Ammon's horn (tissue), 1 donor: ENCODE data around the gene SYNGR3.
A peak's percentile ranks its signal among the peaks of the same experiment; 100 is the strongest.

Experiments
- DNase-seq: peaks from one replicate; pipeline ENCODE4 v3.0.0-alpha.2; 2016; ENCODE audit warnings: low spot score

SYNGR3 gene

DNA sequence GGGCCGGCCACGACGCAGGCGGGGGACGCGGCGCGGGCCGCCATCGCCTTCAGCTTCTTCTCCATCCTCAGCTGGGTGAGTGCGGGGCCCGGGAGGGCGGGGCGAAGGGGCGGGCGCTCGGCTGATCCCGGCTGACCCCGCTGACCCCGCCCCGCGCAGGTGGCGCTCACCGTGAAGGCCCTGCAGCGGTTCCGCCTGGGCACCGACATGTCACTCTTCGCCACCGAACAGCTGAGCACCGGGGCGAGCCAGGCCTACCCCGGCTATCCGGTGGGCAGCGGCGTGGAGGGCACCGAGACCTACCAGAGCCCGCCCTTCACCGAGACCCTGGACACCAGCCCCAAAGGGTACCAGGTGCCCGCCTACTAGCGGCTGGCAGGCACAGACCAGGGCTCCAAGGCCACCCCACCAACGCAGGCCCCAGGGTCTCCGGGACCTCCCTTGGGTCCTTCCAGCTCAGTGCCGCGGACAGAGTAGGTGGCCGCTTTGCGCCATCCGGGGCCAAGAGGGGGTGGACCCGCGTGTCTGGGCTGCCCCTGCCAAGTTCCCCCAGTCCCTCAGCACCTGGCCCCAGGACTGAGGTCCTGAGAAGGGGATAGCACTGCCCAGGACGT is 3.0 kb downstream of the SYNGR3 start:
- DNase-seq: no peak

DNA sequence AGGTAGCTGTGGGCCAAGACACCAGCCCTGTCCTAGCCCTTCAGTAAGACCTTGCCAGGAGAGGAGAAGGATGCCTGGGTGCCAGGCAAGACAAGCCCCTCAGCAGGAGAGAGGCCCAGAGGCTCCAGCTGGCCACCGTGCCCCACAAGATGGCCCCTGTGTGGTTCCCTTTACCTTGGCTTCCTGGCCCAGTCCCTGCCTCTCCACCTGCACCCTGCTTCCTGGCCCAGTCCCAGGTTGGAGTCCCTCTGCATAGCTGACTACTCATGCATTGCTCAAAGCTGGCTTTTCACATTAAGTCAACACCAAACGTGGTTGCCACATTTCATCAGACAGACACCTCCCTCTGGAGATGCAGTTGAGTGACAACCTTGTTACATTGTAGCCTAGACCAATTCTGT is 4.0 kb downstream of the SYNGR3 start:
- DNase-seq: no peak

DNA sequence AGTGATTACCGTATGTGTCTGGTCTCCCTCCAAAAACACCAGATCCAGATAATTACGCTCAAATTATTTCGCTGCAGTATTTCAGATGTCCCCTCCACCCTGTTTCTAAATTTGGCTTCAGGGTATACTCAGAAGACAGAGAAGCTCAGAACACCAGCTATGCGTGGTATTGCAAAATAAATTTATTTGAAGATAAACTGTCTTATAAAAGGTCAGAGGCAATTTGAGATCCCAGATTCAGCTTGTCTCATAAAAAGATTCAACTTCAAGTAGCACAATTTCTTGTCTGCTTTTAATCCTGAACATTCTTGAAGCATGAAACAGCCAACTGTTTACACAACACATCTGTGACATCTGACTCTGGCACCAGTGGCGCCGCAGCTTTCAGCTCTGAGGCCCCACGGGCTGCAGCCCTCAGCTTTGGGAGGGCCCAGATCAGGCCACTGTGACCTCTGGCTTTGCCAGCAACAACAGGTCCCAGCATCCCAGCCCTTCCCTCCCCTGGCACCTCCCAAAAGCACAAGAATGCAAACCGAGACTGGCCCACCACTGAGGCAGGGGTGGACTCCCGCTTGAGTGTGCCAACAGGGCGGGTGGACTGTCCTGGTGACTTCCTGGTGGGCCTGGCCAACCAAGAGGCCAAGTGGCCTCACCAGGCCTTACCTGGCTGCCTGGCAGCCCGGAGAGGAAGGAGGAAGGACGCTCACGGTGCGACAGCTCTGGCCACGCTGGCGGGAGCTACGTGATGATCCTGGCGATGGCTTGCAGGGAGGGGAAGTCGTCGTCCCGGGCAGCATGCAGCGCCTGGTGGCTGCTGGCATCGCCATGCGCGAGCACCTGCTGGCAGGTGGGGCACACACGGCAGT is 8.0 kb downstream of the SYNGR3 start:
- DNase-seq: no peak

DNA sequence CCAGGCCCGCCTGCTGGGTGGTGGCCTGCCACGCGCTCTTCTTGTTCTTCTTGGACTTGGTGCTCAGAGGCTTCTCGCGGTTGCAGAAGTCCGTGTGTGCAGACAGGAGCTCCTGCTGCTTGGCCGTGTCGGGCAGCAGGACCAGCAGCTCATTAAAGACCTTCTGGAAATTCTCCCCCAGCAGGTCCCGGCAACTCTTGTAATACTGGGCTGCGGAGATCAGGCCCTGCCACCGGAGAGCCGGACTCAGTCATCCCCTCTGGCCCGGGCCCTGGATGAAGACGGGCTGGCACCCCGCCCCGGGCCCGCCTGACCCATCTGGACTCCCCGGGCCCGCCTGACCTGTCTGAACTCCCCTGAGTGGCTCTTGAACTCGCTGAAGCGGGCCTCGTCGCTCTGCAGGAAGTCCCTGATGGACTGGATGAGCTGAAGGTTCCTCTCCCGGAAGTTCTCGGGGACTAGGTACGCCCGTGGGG is 8.6 kb downstream of the SYNGR3 start:
- DNase-seq: no peak

DNA sequence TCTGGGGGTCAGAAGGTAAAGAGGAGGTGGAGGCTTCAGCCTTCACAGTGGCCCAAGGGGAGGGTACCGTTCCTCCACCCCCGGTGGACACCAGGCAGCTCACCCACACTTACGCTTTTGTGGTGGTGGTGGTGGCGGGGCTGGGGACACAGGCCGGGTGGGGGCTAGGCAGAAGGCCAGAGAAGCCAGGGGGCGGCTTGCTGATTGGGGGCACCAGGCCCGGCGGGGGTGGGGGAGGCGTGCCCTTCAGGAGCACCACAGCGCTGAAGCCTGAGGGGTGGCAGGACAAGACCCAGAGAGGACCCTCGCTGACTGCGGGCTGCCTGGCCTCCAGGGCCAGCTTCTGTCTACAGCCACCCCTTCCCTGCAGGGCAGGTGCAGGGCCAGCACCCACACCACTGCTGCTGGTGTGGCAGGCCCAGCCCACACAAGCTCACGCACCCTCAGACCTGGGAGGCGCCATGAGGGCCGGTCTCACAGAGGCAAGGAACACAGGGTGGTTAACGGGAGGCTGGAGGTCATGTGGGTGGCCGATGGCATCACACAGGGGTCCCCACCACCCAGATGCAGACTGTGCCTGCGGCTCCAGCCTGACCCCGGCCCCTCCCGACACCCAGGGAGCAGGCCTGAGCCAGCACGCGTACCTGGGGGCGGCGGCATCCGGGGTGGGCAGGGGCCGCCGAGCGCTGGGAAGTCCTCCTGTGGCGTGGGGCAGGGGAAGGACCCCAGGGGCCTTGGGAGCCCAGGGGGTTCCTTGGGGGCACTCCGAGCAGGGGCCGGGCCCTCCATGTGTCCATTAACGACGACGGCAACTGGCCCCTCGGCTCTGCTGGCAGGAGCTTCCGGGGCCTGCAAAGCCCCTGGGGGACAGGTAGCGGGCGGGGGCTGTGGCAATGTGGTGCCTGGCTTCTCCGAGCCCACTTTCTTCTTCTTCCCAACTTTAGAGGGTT is 9.4 kb downstream of the SYNGR3 start:
- no peak for DNase-seq

DNA sequence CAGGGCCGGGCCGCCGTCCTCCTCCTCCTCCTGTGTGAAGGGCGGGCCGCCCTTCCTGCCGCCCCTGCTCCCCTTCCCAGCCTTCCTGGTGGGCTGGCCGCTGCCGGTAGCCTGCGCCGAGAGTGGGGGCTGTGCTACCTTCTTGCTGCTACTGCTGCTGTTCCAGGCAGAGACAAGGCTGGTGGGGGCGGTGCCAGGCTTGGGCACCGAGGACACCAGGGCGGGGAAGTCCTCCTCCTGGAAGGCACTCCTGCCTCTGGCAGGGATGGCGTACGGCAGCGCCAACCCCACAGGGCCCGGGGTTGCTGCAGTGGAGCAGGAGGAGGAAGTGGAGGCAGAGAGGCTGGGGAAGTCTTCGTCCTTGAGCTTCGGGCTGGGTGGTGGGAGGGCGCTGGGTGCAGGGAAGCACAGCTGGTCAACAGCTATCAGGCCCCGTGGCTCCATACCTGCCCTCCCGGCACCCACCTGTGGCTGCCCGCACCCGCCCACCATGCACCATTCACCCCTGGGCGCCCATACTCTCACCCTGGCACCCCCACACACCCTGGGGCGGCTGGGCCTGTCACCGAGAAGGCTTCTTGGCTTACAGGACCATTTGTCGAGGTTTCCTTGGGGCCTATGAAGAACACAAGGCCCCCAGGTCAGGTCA is 10.2 kb downstream of the SYNGR3 start:
- no peak for DNase-seq

DNA sequence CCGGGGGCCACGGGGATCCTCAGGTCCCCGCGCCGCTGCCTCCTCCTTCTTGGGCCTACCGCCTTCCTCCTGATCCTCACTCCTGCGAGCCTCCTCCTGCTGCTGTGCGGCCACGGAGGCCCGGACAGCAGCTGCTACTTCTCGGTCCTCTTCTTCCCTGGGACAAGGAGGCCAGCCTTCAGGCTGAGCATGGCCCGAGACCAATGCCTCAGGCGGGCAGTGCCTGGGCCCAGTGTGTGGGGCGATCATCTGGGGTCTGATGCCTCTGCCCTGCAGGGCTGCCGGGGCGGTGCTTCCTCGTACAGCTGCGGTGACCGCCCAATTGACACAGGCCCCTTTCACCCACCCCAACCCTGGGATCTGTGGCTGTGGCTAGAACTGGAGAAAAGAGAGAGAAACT is 11.3 kb downstream of the SYNGR3 start:
- DNase-seq: no peak

DNA sequence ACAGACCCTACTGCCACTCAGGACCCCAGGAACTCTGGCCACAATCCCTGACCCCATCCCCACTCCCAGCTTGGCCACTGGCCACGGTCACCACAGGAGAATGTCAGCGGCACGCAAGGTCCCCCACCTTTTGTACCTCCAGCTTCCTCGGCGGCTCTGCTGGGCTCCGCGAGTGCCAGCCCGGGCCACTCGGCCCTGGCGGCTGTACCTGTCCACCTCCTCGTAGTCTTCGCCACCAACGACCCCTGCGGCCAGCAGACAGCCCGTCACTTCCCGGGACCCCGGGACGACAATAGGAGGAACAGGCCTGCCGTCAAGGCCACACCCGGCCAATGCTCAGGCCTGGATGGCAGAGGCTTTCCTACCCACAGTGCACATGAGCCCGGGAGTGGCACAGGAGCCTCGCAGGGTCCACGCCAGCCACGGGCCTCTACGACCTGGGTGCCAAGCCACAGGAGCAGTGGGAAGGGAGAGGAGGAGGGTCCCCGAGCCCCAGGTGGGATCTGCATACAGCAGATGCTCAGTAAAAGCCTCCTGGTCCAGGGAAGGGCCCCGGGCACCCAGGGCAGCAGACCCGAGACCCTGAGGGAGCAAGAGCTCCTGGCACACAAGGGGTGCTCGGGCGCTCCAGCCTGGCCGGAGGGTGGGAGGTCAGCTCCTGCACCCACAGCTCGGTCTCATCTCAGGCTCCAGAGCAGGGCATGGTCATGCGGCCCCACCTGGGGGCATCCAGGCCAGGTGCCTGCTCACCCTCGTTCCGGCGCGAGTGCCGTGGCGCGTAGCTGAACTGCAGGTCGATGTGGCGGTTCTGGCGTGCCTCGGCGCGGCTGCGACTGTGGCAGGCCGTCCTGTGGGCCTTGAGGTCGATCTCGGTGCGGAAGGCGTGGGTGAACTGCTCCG is 11.9 kb downstream of the SYNGR3 start:
- DNase-seq: no peak

DNA sequence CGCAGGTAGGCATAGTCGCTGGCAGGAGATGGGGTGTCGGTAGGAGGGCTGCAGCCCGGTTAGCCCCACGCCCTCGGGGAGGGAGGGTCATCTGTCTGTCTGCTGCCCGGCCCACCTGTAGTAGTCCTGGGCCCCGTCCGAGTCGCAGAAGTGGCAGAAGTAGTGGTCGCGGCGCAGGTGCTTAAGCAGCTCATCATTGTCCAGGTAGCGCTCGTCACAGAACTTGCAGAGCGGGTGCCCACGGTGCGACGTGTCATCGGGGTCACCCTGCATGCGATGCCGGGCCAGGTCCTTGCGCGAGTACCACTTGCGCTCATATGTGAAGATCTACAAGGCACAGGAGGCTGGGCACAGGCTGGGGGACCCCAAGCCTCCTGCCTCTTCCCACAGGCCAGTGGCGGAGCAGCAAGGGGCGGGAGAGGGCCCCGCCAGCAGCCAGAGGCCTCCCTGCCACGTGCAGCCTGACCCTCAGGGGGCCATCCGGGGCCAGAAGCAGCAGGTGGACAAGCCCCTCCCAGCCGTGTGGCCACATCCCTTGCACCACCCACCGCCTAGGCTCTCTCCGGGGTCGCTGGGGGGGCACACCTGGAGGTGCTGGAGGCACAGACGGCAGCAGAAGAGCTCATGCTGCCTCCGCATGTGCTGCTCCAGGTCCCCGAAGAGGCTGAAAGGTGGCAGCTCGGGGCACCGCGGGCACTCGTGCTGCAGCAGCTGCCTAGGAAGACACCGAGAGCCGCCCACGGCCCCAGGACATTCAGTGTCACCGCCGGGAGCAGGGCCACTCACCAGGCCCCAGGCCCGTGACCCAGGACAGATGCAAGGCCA is 12.8 kb downstream of the SYNGR3 start:
- DNase-seq: no peak

DNA sequence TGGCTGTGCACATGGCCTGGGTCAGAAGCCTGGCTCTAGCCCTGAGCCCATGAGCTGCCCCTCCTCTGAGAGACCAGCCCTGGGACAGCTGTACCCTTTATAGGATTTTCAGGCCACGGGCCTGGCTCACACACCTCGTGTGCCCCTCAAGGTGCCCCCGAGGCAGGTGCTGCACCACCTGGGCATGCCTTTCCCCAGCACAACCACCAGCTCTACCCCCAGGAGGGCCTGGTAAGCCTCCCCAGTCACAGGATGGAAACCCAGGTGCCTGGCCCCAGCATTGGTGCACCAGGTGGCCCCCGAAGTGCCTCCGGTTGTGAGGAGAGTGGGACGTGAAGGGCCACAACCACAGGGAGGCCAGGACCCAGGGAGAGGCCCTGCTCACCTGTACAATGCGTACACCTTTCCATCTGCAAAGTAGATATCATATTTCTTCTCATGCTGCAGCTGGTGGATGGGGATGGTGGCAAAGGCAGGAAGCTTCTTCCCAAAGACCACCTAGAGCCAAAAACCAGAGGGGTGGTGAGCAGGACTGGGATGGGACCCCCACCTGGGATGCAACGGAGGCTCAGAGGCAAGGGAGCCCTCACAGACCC is 13.6 kb downstream of the SYNGR3 start:
- no peak for DNase-seq

DNA sequence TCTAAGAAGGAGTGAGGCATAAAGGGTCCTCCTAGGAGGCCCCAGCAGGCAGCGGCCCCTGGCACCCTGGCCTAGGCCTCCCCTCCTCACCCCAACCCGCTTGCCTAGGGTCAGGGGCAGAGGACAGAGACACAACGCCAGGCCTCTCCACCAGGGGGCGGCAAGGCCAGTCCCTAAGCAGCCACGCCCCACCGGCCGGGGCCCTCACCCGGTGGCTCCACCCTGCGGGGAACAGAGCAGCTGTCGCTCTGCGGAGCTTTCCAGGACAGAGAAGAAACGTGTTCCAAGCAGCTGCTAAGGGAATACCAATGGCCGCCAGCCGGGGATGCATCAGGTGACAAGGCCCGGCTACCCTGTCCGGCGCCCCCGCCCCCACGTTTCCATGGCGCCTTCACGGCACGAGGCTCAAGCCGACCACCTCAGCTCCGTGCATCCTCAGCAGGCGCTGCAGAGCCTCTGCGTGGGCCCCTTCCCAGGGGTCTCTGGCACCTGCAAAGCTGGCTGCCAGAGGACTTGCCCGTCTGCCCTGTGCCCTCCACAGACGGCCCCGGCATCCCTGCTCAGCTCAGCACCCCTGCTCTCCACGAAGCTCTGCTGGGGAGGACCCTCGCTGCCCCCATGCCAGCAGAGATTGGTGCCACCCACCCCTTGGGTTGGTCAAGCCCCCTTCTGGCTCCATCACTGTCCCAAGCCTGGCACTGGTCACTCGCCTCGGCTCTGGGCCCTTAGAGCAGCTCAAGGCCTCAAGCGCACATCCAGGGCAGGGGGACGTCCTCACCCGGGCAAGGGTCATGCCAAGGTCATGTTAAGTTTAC is 14.3 kb downstream of the SYNGR3 start:
- peak; percentile 73 for DNase-seq

DNA sequence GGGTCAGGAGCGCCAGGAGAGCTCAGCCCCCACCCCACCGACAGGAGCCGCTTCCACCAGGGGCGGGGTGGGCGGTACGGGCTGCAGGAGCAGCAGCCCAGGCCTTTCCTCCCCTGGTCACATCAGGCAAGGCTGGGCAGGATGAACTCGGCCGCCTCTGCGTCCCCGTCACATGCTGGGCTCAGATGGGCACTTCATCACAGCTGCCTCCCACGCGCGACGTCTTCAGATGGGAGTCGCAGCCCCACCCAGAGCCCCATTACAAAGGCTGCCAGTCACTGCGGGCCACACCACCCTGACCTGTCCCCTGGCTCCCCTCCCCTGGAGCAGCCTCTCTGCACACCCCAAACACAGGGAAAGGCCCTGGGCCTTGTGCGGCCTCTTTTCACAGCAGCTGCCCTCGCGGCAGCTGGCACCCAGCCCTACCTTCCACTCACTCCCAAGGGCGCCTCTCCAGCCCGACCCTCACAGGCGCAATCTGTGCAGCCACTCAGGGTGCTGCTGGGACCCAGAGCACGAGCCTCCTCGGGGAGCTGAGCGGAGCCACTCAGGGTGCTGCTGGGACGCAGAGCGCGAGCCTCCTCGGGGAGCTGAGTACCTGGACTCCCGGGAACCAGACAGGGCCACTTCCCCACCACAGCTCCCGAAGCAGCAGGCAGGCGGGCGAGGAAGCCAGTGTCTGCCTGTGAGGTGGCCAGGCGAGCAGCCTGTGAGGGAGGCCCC is 15.2 kb downstream of the SYNGR3 start:
- DNase-seq: no peak

DNA sequence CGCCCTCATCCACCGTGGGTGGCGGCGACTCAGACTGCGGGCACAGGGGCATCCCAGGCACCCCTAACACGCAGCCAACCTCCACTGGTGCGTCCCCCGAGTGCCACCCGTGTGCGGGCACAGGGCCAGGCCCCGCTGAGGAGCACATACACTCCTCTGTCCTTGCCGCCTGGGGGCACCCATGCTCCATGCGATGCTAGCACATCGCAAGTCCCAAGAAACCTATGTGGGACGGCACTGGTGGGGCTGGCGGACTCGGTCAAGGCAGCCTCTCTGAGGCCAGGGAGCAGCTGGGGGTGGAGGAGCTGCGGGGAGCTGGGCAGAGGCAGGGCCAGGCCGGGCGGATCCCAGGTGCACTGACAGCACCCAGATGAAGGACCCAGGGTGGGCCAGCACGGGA is 15.9 kb downstream of the SYNGR3 start:
- DNase-seq: no peak

DNA sequence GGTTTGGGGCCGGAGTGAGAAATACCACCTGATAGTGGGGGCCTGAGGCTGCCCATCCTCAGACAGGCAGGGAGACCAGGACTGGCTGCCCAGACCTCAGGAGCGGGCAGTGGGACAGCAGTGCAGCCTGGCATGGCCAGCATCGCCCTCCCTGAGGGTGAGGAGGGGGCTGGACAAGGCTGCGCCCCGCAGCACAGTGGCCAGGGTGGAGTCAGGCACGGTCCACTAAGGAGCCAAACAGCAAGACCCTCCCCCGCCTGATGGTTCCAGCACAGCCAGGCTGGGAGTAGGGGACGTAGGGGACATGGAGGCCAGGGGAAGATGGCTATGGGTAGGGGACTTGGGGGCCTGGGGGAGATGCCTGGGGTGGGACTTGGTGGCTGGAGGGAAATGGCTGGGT is 16.5 kb downstream of the SYNGR3 start:
- DNase-seq: no peak

DNA sequence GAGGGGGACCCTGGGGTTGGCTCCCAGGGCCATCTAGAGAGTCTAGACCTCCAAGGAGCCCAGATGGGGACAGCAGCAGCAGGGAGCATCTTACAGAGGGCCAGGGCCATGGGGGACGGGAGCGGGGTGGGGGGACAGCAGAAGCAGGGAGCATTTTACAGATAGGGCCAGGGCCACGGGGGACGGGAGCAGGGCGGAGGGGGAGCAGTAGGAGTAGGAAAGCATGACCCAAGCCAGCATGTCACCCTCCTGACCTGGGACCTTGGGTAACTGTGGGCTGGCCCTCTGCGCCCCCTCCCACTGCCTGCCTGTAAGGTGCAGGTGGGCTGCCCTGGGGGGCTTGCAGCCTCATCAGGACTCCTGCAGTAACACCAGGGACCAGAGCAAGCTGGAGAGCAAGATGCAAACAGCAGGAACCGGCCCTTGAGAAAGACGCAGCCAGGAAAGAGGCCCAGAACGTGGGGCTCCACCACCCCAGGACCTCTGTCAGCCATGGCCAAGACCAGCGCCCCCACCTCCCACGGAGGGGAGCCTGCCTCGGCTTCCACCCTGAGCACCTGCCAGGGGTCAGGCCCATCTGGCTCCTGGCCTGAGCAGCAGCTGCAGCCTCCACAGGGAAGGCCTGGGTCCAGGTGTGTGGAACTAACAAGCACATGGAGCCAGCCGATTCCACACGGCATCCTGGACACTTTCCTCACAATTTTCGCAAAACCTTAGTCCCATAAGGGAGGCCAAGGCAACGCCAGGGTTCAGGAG is 17.5 kb downstream of the SYNGR3 start:
- DNase-seq: no peak

DNA sequence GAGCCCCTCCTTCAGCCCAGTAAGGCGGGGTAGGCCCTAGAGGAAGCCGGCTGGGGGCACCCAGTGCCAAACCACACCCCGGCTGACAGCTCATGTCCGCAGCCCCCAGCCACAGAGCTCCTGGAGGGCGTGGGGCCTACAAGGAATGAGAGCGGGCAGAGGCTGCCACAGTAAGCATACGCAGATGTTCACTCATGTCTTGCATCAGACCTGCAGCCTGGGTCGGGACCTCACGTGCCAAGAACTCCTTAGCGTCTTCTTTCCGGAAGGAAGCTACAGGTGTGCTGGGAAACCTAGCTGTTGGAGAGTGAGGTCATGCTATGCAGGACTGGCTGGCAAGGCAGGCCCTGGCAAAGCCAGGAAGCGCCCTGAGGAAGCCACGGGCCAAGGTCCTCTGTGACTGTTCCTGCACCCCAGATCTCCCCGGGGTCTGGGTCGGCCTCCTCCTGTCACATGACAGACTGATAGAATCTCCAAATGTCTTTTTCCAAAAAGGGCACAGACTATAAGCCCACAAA is 18.3 kb downstream of the SYNGR3 start:
- no peak for DNase-seq

DNA sequence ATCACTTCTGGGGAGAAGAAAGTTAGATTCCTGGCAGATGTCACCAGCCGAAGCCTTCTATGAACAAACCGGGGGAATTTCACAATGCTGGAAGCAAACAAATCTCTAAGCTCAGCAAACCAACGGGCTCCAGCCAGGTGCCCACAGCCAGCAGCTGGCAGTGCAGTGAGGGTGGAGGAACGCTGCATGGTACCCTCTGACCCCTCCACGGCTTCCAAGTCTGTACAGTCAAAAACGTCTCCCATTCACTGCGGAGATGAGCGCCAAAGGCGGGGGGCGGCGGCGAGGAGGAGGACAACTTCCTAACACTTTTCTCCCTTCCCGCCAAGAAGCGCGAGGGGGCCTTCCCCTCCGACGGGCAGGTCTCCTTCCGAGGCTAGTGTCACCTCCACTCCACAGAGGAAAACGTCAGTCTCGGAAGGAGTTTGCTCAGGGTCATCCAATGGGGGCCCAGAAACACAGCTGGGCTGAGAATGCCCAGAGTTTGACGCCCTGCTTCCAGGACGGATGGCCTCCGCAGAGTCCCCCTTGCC is 18.9 kb downstream of the SYNGR3 start:
- DNase-seq: no peak
